ENCODE data around the gene ZNF362. TPM values are rescaled to one million over a fixed set of nuclear protein-coding genes. Genes with fewer than 3 reads are reported as not detected.

ZNF362 gene
- total RNA-seq, 2 experiments from 2014 or later = 18.1 to 18.7 TPM

- Mint-ChIP-seq H3K27ac (no peak overlapping the region), H3K36me3 (ENCODE audit: low read depth) (peaks cover 48% of the 10 kb centered on the region), H3K27me3 (no peaks in the 10 kb centered on the region), H3K4me3 (no peak overlapping the region), H3K9me3 (no peaks in the 10 kb centered on the region), H3K4me1 (peaks cover 10% of the 10 kb centered on the region)
- CTCF ChIA-PET = no interaction called here
- POLR2A ChIA-PET = no interaction called here
- no peak for DNase-seq
These were observed 76.6 kb downstream of the ZNF362 start for GRCh38 chr1:33332881-33333280.

GRCh38 chr1:33334081-33334552, 77.8 kb downstream of the ZNF362 start:
- no peak overlapping the region for H3K27ac Mint-ChIP-seq
- no peak overlapping the region for H3K4me3 Mint-ChIP-seq
- POLR2A ChIA-PET = interaction anchor here (1.7 kb wide), 1 partner anchor 15 kb away, joined by 4 read pairs; no protein-coding TSS in a partner anchor
- CTCF ChIA-PET = no interaction called here
- no peaks in the 10 kb centered on the region for H3K9me3 Mint-ChIP-seq
- no peak for DNase-seq
- H3K36me3 Mint-ChIP-seq (ENCODE audit: low read depth) = peaks cover 37% of the 10 kb centered on the region
- H3K27me3 Mint-ChIP-seq = no peaks in the 10 kb centered on the region
- H3K4me1 Mint-ChIP-seq = peaks cover 4% of the 10 kb centered on the region

GRCh38 chr1:33335020-33335419, 78.7 kb downstream of the ZNF362 start:
- Mint-ChIP-seq H3K4me3 (no peak overlapping the region), H3K27me3 (no peaks in the 10 kb centered on the region), H3K27ac (no peak overlapping the region), H3K4me1 (peaks cover 5% of the 10 kb centered on the region), H3K9me3 (no peaks in the 10 kb centered on the region), H3K36me3 (ENCODE audit: low read depth) (peaks cover 28% of the 10 kb centered on the region)
- ChIA-PET POLR2A (interaction anchor here (1.7 kb wide), 1 partner anchor 14 kb away, joined by 4 read pairs; no protein-coding TSS in a partner anchor), CTCF (no interaction called here)
- no peak for DNase-seq

GRCh38 chr1:33336580-33336979, 80.3 kb downstream of the ZNF362 start:
- H3K9me3 Mint-ChIP-seq = no peaks in the 10 kb centered on the region
- peaks cover 9% of the 10 kb centered on the region for H3K4me1 Mint-ChIP-seq
- no peak overlapping the region for H3K4me3 Mint-ChIP-seq
- peaks cover 28% of the 10 kb centered on the region for H3K36me3 Mint-ChIP-seq (ENCODE audit: low read depth)
- no peaks in the 10 kb centered on the region for H3K27me3 Mint-ChIP-seq
- no peak overlapping the region for H3K27ac Mint-ChIP-seq
- ChIA-PET POLR2A (interaction anchor here (0.6 kb wide), 1 partner anchor 236 kb away, joined by 3 read pairs; no protein-coding TSS in a partner anchor), CTCF (interaction anchor here (0.7 to 1.4 kb wide), 2 partner anchors 41 to 916 kb away, joined by 4 to 7 read pairs; no protein-coding TSS in a partner anchor)
- no peak for DNase-seq

- Mint-ChIP-seq H3K36me3 (ENCODE audit: low read depth) (peaks cover 20% of the 10 kb centered on the region), H3K27ac (no peak overlapping the region), H3K4me3 (no peak overlapping the region), H3K9me3 (no peaks in the 10 kb centered on the region), H3K4me1 (peaks cover 9% of the 10 kb centered on the region), H3K27me3 (no peaks in the 10 kb centered on the region)
- ChIA-PET CTCF (no interaction called here), POLR2A (no interaction called here)
- DNase-seq = no peak
These were observed 81.1 kb downstream of the ZNF362 start for GRCh38 chr1:33337441-33337840.

- CTCF ChIA-PET = interaction anchor here (2.0 kb wide), 1 partner anchor 42 kb away, joined by 7 read pairs; no protein-coding TSS in a partner anchor
- Mint-ChIP-seq H3K9me3 (no peaks in the 10 kb centered on the region), H3K36me3 (ENCODE audit: low read depth) (peaks cover 24% of the 10 kb centered on the region), H3K27me3 (no peaks in the 10 kb centered on the region), H3K4me1 (peaks cover 10% of the 10 kb centered on the region), H3K27ac (no peak overlapping the region), H3K4me3 (no peak overlapping the region)
- no peak for DNase-seq
- POLR2A ChIA-PET = no interaction called here
These were observed 81.8 kb downstream of the ZNF362 start for GRCh38 chr1:33338048-33338439.

- peaks cover 10% of the 10 kb centered on the region for H3K4me1 Mint-ChIP-seq
- H3K27me3 Mint-ChIP-seq = no peaks in the 10 kb centered on the region
- no peak overlapping the region for H3K27ac Mint-ChIP-seq
- CTCF ChIA-PET = interaction anchor here (2.0 kb wide), 1 partner anchor 43 kb away, joined by 7 read pairs; no protein-coding TSS in a partner anchor
- no peak for DNase-seq
- H3K9me3 Mint-ChIP-seq = no peaks in the 10 kb centered on the region
- H3K36me3 Mint-ChIP-seq (ENCODE audit: low read depth) = peaks cover 19% of the 10 kb centered on the region
- POLR2A ChIA-PET = interaction anchor here (1.5 kb wide), 1 partner anchor 10 kb away, joined by 5 read pairs; no protein-coding TSS in a partner anchor
- no peak overlapping the region for H3K4me3 Mint-ChIP-seq
These were observed 82.3 kb downstream of the ZNF362 start for GRCh38 chr1:33338440-33339211.

GRCh38 chr1:33339413-33339812, 83.1 kb downstream of the ZNF362 start:
- H3K4me3 Mint-ChIP-seq = no peak overlapping the region
- H3K4me1 Mint-ChIP-seq = peaks cover 10% of the 10 kb centered on the region
- H3K27me3 Mint-ChIP-seq = no peaks in the 10 kb centered on the region
- no peak overlapping the region for H3K27ac Mint-ChIP-seq
- DNase-seq = no peak
- CTCF ChIA-PET = interaction anchor here (2.0 kb wide), 1 partner anchor 44 kb away, joined by 7 read pairs; no protein-coding TSS in a partner anchor
- POLR2A ChIA-PET = interaction anchor here (1.5 kb wide), 1 partner anchor 9 kb away, joined by 5 read pairs; no protein-coding TSS in a partner anchor
- H3K36me3 Mint-ChIP-seq (ENCODE audit: low read depth) = peaks cover 14% of the 10 kb centered on the region
- no peaks in the 10 kb centered on the region for H3K9me3 Mint-ChIP-seq

- no peaks in the 10 kb centered on the region for H3K27me3 Mint-ChIP-seq
These were observed 84.9 kb downstream of the ZNF362 start for GRCh38 chr1:33341190-33341589.

GRCh38 chr1:33342041-33342723, 85.9 kb downstream of the ZNF362 start:
- peaks cover 23% of the 10 kb centered on the region for H3K4me1 Mint-ChIP-seq
- POLR2A ChIA-PET = interaction anchor here (0.6 to 1.1 kb wide), 2 partner anchors 39 to 99 kb away, joined by 4 read pairs; no protein-coding TSS in a partner anchor
- no peak overlapping the region for H3K27ac Mint-ChIP-seq

More at GRCh38 chr1:33341190-33341589, 84.9 kb downstream of the ZNF362 start:
- no peak overlapping the region for H3K4me3 Mint-ChIP-seq
- CTCF ChIA-PET = no interaction called here
- H3K36me3 Mint-ChIP-seq (ENCODE audit: low read depth) = peaks cover 17% of the 10 kb centered on the region
- H3K9me3 Mint-ChIP-seq = no peaks in the 10 kb centered on the region
- no peak overlapping the region for H3K27ac Mint-ChIP-seq
- POLR2A ChIA-PET = no interaction called here
- peaks cover 13% of the 10 kb centered on the region for H3K4me1 Mint-ChIP-seq
- DNase-seq = no peak

GRCh38 chr1:33343539-33343938, 87.2 kb downstream of the ZNF362 start:
- POLR2A ChIA-PET = no interaction called here
- no peaks in the 10 kb centered on the region for H3K27me3 Mint-ChIP-seq
- peaks cover 36% of the 10 kb centered on the region for H3K4me1 Mint-ChIP-seq

More at GRCh38 chr1:33342041-33342723, 85.9 kb downstream of the ZNF362 start:
- peaks cover 27% of the 10 kb centered on the region for H3K36me3 Mint-ChIP-seq (ENCODE audit: low read depth)
- H3K27me3 Mint-ChIP-seq = no peaks in the 10 kb centered on the region
- DNase-seq = no peak
- CTCF ChIA-PET = no interaction called here
- no peak overlapping the region for H3K4me3 Mint-ChIP-seq
- no peaks in the 10 kb centered on the region for H3K9me3 Mint-ChIP-seq

GRCh38 chr1:33344896-33345560, 88.7 kb downstream of the ZNF362 start:
- no peak for DNase-seq
- no peak overlapping the region for H3K4me3 Mint-ChIP-seq
- peaks cover 39% of the 10 kb centered on the region for H3K36me3 Mint-ChIP-seq (ENCODE audit: low read depth)
- H3K9me3 Mint-ChIP-seq = no peaks in the 10 kb centered on the region
- CTCF ChIA-PET = no interaction called here
- no peaks in the 10 kb centered on the region for H3K27me3 Mint-ChIP-seq
- peaks cover 37% of the 10 kb centered on the region for H3K4me1 Mint-ChIP-seq
- POLR2A ChIA-PET = no interaction called here
- no peak overlapping the region for H3K27ac Mint-ChIP-seq

More at GRCh38 chr1:33343539-33343938, 87.2 kb downstream of the ZNF362 start:
- H3K9me3 Mint-ChIP-seq = no peaks in the 10 kb centered on the region
- peaks cover 33% of the 10 kb centered on the region for H3K36me3 Mint-ChIP-seq (ENCODE audit: low read depth)
- H3K4me3 Mint-ChIP-seq = no peak overlapping the region
- no peak for DNase-seq
- H3K27ac Mint-ChIP-seq = no peak overlapping the region
- CTCF ChIA-PET = no interaction called here

GRCh38 chr1:33346533-33346926, 90.2 kb downstream of the ZNF362 start:
- H3K4me3 Mint-ChIP-seq = peak overlapping the region; percentile 82
- H3K4me1 Mint-ChIP-seq = peaks cover 47% of the 10 kb centered on the region
- H3K9me3 Mint-ChIP-seq = no peaks in the 10 kb centered on the region
- ChIA-PET CTCF (no interaction called here), POLR2A (no interaction called here)
- H3K36me3 Mint-ChIP-seq (ENCODE audit: low read depth) = peaks cover 37% of the 10 kb centered on the region
- H3K27me3 Mint-ChIP-seq = peaks cover 3% of the 10 kb centered on the region
- H3K27ac Mint-ChIP-seq = no peak overlapping the region
- DNase-seq = no peak

All from activated CD4-positive, alpha-beta memory T cell treated with anti-CD3 and anti-CD28 coated beads, Interleukin-2, amount 10 ng/mL, durations not matched to agents 7 days and 5 days (primary cell).